A673 (cell line): ENCODE results near the gene NDE1. TPM values are rescaled to one million over a fixed set of nuclear protein-coding genes. Genes with fewer than 3 reads are reported as not detected.
"Not testable (repeated sequence)": the region's sequence is repeated elsewhere in the genome, so short reads cannot be mapped to it uniquely, and the experiment has no call there.

ENCODE experiments used
- BruUV-seq: library from RNA; stranded (reverse); fragments of 400-500 nt; replicated peaks from 2 replicates; lab custom pipeline; 2021; lab: Mats Ljungman, UMichigan
- CTCF ChIA-PET: fragments of 300-600 bp; sonication (Branson Sonifier 250); formaldehyde crosslinking; loops from one replicate; lab custom pipeline; 2022; ENCODE audit warnings: antibody characterized with exemption; lab: Charles Lee
- POLR2A ChIA-PET: fragments of 300-600 bp; sonication (Branson Sonifier 250); formaldehyde crosslinking; loops from one replicate; lab custom pipeline; 2022; ENCODE audit warnings: antibody characterized with exemption; ENCODE audit not compliant: low non-redundant PET; lab: Charles Lee
- DNase-seq: peaks from one replicate; pipeline ENCODE4 v3.0.0-alpha.2; 2015; ENCODE audit warnings: low spot score
- H3K27ac ChIP-seq: fragments of 200-600 bp; sonication (generic); 2 replicates; pipeline ENCODE4 v1.5.1; 2016; ENCODE audit warnings: mixed run types, low read depth, mild to moderate bottlenecking, mixed read lengths, antibody characterized with exemption, low read length; ENCODE audit not compliant: poor library complexity, severe bottlenecking
- H3K27me3 ChIP-seq: fragments of 200-600 bp; sonication (generic); replicated peaks from 2 replicates; pipeline ENCODE4 v1.6.1; 2017; ENCODE audit warnings: mixed run types, low read depth, mild to moderate bottlenecking, mixed read lengths, antibody characterized with exemption, low read length; ENCODE audit not compliant: insufficient read depth, poor library complexity
- H3K36me3 ChIP-seq: fragments of 200-600 bp; sonication (generic); 2 replicates; pipeline ENCODE4 v1.6.1; 2016; ENCODE audit warnings: mixed run types, mild to moderate bottlenecking, mixed read lengths, antibody characterized with exemption, low read length; ENCODE audit not compliant: insufficient read depth, poor library complexity, severe bottlenecking
- H3K4me1 ChIP-seq: fragments of 200-600 bp; sonication (generic); 2 replicates; pipeline ENCODE4 v1.6.1; 2017; ENCODE audit warnings: mixed run types, mild to moderate bottlenecking, mixed read lengths, antibody characterized with exemption, low read length; ENCODE audit not compliant: insufficient read depth, poor library complexity, severe bottlenecking
- H3K4me3 ChIP-seq: fragments of 200-600 bp; sonication (generic); 2 replicates; pipeline ENCODE4 v1.5.1; 2016; ENCODE audit warnings: low read depth, mixed run types, mild to moderate bottlenecking, mixed read lengths, low read length; ENCODE audit not compliant: poor library complexity, severe bottlenecking
- H3K9me3 ChIP-seq: fragments of 200-600 bp; sonication (generic); 2 replicates; pipeline ENCODE4 v1.6.1; 2016; ENCODE audit warnings: mixed run types, low read depth, mild to moderate bottlenecking, mixed read lengths, antibody characterized with exemption, low read length; ENCODE audit not compliant: poor library complexity, severe bottlenecking
- CTCF ChIP-seq: fragments of 300-800, 200-600 bp; sonication (generic); conservative IDR thresholded peaks from 2 replicates; pipeline ENCODE4 v1.5.1; 2017; ENCODE audit warnings: low read depth, mild to moderate bottlenecking, antibody characterized with exemption, low read length, moderate library complexity, mixed read lengths
- EZH2 ChIP-seq: fragments of 200-600 bp; sonication (generic); IDR thresholded peaks from 2 replicates; pipeline ENCODE4 v1.6.1; 2017; ENCODE audit warnings: borderline replicate concordance, low read depth, mild to moderate bottlenecking, mixed read lengths, antibody characterized with exemption, low read length; ENCODE audit not compliant: poor library complexity, severe bottlenecking
- intact Hi-C: fragments of 100-400 bp; cut with micrococcal nuclease; formaldehyde crosslinking; loops from one replicate; pipeline ENCODE4 v1.10.0; 2022; ENCODE audit not compliant: unreplicated experiment
- total RNA-seq: library from RNA; stranded (reverse); gene quantifications from 2 replicates; pipeline ENCODE4 v1.2.3, GENCODE V29; 2021

NDE1 gene
- total RNA-seq, 1 experiment from 2014 or later: 78.1 TPM

- ChIA-PET POLR2A (no interaction called here), CTCF (no interaction called here)
- Histone ChIP-seq H3K36me3 (peaks cover 75% of the 10 kb centered on the region), H3K4me1 (no peaks in the 10 kb centered on the region), H3K4me3 (no peak overlapping the region), H3K27ac (no peak overlapping the region), H3K9me3 (no peaks in the 10 kb centered on the region), H3K27me3 (no peaks in the 10 kb centered on the region)
- DNase-seq: no peak
- BruUV-seq: no TSS peak
- intact Hi-C loops: no loop called here
- no peak for TF ChIP-seq EZH2
Measured at GRCh38 chr16:15606518-15607220, 43.4 kb upstream of the NDE1 start.

GRCh38 chr16:15607221-15607699, 42.8 kb upstream of the NDE1 start:
- BruUV-seq, H3K9me3 ChIP-seq, intact Hi-C loops, H3K27me3 ChIP-seq, CTCF ChIA-PET, H3K27ac ChIP-seq, H3K4me3 ChIP-seq, POLR2A ChIA-PET, DNase-seq, H3K4me1 ChIP-seq: not testable (repeated sequence)
- H3K36me3 ChIP-seq: peaks cover 75% of the 10 kb centered on the region

DNA sequence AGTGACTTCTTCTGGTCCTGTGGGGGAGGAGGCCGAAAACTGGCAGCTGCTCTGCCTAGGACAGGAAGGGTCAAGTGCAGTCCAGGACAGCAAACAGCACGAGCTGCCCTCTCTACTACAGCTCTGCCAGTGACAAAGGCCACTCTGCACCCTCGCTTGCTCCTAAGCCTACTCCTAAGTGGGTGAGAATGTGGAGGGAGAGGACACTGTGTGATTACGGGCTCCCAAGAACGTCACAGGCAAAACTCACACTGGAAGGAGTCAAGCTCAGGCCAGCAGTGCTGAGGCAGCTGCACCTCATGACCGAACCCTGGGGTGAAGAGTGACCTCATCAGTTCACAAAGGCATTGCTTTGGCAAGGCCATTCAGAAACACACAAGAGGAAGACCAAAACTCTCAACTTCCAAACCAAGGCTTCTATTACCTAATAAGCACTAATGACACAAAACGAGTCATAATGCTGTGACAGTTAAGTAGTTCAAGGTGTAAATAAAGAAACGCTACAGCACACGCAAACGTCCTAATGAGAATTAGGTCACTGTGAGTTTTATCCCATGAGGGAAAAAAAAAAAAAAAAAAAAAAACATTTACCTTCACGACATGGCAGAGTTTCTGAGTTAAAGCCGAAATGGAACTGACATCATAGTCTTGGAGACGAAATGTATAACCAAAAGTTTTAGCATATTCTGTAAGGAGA, 42.2 kb upstream of the NDE1 start:
- intact Hi-C loops: no loop called here
- no peaks in the 10 kb centered on the region for H3K9me3 ChIP-seq
- ChIA-PET POLR2A (no interaction called here), CTCF (no interaction called here)
- TF ChIP-seq CTCF: no peak
- no peak for TF ChIP-seq EZH2
- no peaks in the 10 kb centered on the region for H3K27me3 ChIP-seq
- DNase-seq: no peak
- no peaks in the 10 kb centered on the region for H3K4me1 ChIP-seq
- H3K4me3 ChIP-seq: no peak overlapping the region
- H3K36me3 ChIP-seq: peaks cover 76% of the 10 kb centered on the region
- BruUV-seq: no TSS peak
- H3K27ac ChIP-seq: no peak overlapping the region

- peaks cover 72% of the 10 kb centered on the region for H3K36me3 ChIP-seq
- no peaks in the 10 kb centered on the region for H3K9me3 ChIP-seq
- no peak overlapping the region for H3K4me3 ChIP-seq
- no peaks in the 10 kb centered on the region for H3K27me3 ChIP-seq
- no peak overlapping the region for H3K27ac ChIP-seq
- ChIA-PET CTCF (no interaction called here), POLR2A (no interaction called here)
- no TSS peak for BruUV-seq
- no peak for DNase-seq
- no peaks in the 10 kb centered on the region for H3K4me1 ChIP-seq
- intact Hi-C loops: no loop called here
- TF ChIP-seq CTCF: no peak
- TF ChIP-seq EZH2: no peak
Measured at GRCh38 chr16:15608398-15609285, 41.4 kb upstream of the NDE1 start.
